Measurements from ENCODE around the gene RHEB. TPM values are rescaled to one million over a fixed set of nuclear protein-coding genes. Genes with fewer than 3 reads are reported as not detected.

RHEB gene
- total RNA-seq, 1 experiment from 2014 or later: 87.0 TPM

GRCh38 chr7:151429560-151430331, 89.9 kb downstream of the RHEB start:
- Histone ChIP-seq H3K4me2 (ENCODE audit: low read length) (no peak overlapping the region), H3K4me3 (ENCODE audit: low read length) (no peak overlapping the region), H3K27ac (ENCODE audit: low read length) (no peak overlapping the region), H4K20me1 (ENCODE audit: low read length) (no peaks in the 10 kb centered on the region), H3K79me2 (ENCODE audit: low read length) (no peaks in the 10 kb centered on the region), H3K9me3 (ENCODE audit: low read length) (no peaks in the 10 kb centered on the region), H3K9ac (ENCODE audit: low read length) (no peak overlapping the region), H3F3A (ENCODE audit: low read length, unreplicated experiment) (no peaks in the 10 kb centered on the region), H3K36me3 (ENCODE audit: low read depth, low read length) (no peaks in the 10 kb centered on the region), H2AFZ (ENCODE audit: low read length) (no peak overlapping the region), H3K27me3 (ENCODE audit: low read length) (no peaks in the 10 kb centered on the region), H3K4me1 (ENCODE audit: insufficient read depth, low read length) (peaks cover 10% of the 10 kb centered on the region), H3K9me2 (replicated peaks; ENCODE audit: low read length) (no peaks in the 10 kb centered on the region)
- ChIA-PET POLR2A (ENCODE audit: unreplicated experiment) (no interaction called here), CTCF (interaction anchor here (0.6 kb wide), 1 partner anchor 12 kb away, joined by 8 read pairs; no protein-coding TSS in a partner anchor)
- intact Hi-C loops (cut with micrococcal nuclease): no loop called here
- DNase-seq (peak; percentile 9), ATAC-seq (peak; percentile 33)
- no TSS peak for BruUV-seq (replicated peaks)
- no peak for TF ChIP-seq EZH2phosphoT487 (IDR thresholded peaks at IDR 0.05; ENCODE audit: borderline replicate concordance, low read length)
- no peak for TF ChIP-seq EZH2 (IDR thresholded peaks at IDR 0.05; ENCODE audit: low read length, unreplicated experiment)
- no peak for TF ChIP-seq CTCF (conservative IDR thresholded peaks at IDR 0.05; ENCODE audit: low read depth, low read length)

GRCh38 chr7:151429237-151429559, 90.5 kb downstream of the RHEB start:
- H3F3A ChIP-seq (ENCODE audit: low read length, unreplicated experiment): no peaks in the 10 kb centered on the region
- H3K9me3 ChIP-seq (ENCODE audit: low read length): no peaks in the 10 kb centered on the region
- no peak overlapping the region for H2AFZ ChIP-seq (ENCODE audit: low read length)
- intact Hi-C loops (cut with micrococcal nuclease): no loop called here
- no peaks in the 10 kb centered on the region for H4K20me1 ChIP-seq (ENCODE audit: low read length)
- no peaks in the 10 kb centered on the region for H3K9me2 ChIP-seq (replicated peaks; ENCODE audit: low read length)
- peaks cover 10% of the 10 kb centered on the region for H3K4me1 ChIP-seq (ENCODE audit: insufficient read depth, low read length)
- TF ChIP-seq EZH2 (IDR thresholded peaks at IDR 0.05; ENCODE audit: low read length, unreplicated experiment): no peak
- no peak overlapping the region for H3K4me3 ChIP-seq (ENCODE audit: low read length)
- no peaks in the 10 kb centered on the region for H3K79me2 ChIP-seq (ENCODE audit: low read length)
- ChIA-PET POLR2A (ENCODE audit: unreplicated experiment) (no interaction called here), CTCF (no interaction called here)
- DNase-seq: no peak
- H3K9ac ChIP-seq (ENCODE audit: low read length): no peak overlapping the region
- no peak overlapping the region for H3K4me2 ChIP-seq (ENCODE audit: low read length)
- no peak overlapping the region for H3K27ac ChIP-seq (ENCODE audit: low read length)
- no peaks in the 10 kb centered on the region for H3K27me3 ChIP-seq (ENCODE audit: low read length)
- ATAC-seq: no peak
- BruUV-seq (replicated peaks): no TSS peak
- no peaks in the 10 kb centered on the region for H3K36me3 ChIP-seq (ENCODE audit: low read depth, low read length)

GRCh38 chr7:151428378-151429236, 91.1 kb downstream of the RHEB start:
- Histone ChIP-seq H3K36me3 (ENCODE audit: low read depth, low read length) (no peaks in the 10 kb centered on the region), H3K27ac (ENCODE audit: low read length) (no peak overlapping the region), H3F3A (ENCODE audit: low read length, unreplicated experiment) (no peaks in the 10 kb centered on the region), H3K4me3 (ENCODE audit: low read length) (no peak overlapping the region), H3K9ac (ENCODE audit: low read length) (no peak overlapping the region), H3K79me2 (ENCODE audit: low read length) (no peaks in the 10 kb centered on the region), H2AFZ (ENCODE audit: low read length) (no peak overlapping the region), H3K27me3 (ENCODE audit: low read length) (no peaks in the 10 kb centered on the region), H3K4me1 (ENCODE audit: insufficient read depth, low read length) (peaks cover 10% of the 10 kb centered on the region), H3K9me3 (ENCODE audit: low read length) (no peaks in the 10 kb centered on the region), H3K9me2 (replicated peaks; ENCODE audit: low read length) (no peaks in the 10 kb centered on the region), H4K20me1 (ENCODE audit: low read length) (no peaks in the 10 kb centered on the region), H3K4me2 (ENCODE audit: low read length) (no peak overlapping the region)
- ChIA-PET CTCF (interaction anchor here (0.7 kb wide), 1 partner anchor 115 kb away, joined by 6 read pairs; no protein-coding TSS in a partner anchor), POLR2A (ENCODE audit: unreplicated experiment) (no interaction called here)
- ATAC-seq (no peak), DNase-seq (no peak)
- BruUV-seq (replicated peaks): no TSS peak
- intact Hi-C loops (cut with micrococcal nuclease): no loop called here
- TF ChIP-seq EZH2phosphoT487 (IDR thresholded peaks at IDR 0.05; ENCODE audit: borderline replicate concordance, low read length) (no peak), EZH2 (IDR thresholded peaks at IDR 0.05; ENCODE audit: low read length, unreplicated experiment) (no peak)

Measured in PC-3 (cell line).